HepG2 (cell line): Measurements from ENCODE around the gene SLC9A5. TPM values are rescaled to one million over a fixed set of nuclear protein-coding genes. Genes with fewer than 3 reads are reported as not detected.

ENCODE experiments used
- ATAC-seq: fragments of 200-7000 bp; cut with Tn5 transposase; 3 replicates; pipeline ENCODE4 v1.9.1; 2020; ENCODE audit warnings: mild to moderate bottlenecking, moderate library complexity
- BruUV-seq: library from RNA; stranded (reverse); fragments of 400-500 nt; replicated peaks from 2 replicates; lab custom pipeline; 2021; lab: Mats Ljungman, UMichigan
- CTCF ChIA-PET: fragments of 300-600 bp; formaldehyde crosslinking; extraction: SDS; loops from one replicate; lab custom pipeline; 2021; ENCODE audit warnings: low total read pairs, inconsistent platforms, low intra/inter-chr PET ratio; lab: Yijun Ruan, JAX
- POLR2A ChIA-PET: fragments of 350-600 bp; sonication (Branson Sonifier 250); formaldehyde crosslinking; loops from one replicate; lab custom pipeline; 2020; ENCODE audit warnings: antibody characterized with exemption, inconsistent platforms; lab: Yijun Ruan, JAX
- DNase-seq: peaks from one replicate; pipeline ENCODE4 v3.0.0-alpha.2; 2015; ENCODE audit warnings: low spot score
- FAIRE-seq: peaks from 3 replicates; lab custom pipeline; 2011; peaks lifted over from hg19 to GRCh38; lab: Jason Lieb, UNC
- H2AFZ ChIP-seq: one replicate; pipeline ENCODE4 v1.6.1; 2011; ENCODE audit warnings: low read length, inconsistent platforms
- H3K27ac ChIP-seq: fragments of 300-600 bp; 3 replicates; pipeline ENCODE4 v1.8.0; 2011; ENCODE audit warnings: mixed run types, mild to moderate bottlenecking, mixed read lengths, low read length, inconsistent platforms; ENCODE audit not compliant: insufficient read depth; ENCODE audit errors: extremely low read length
- H3K27me3 ChIP-seq, 2 experiments: fragments of 200-600 bp in 1 of 2; 2 replicates in 1 of 2; 3 replicates in 1 of 2; pipeline versions ENCODE4 v1.6.0 to v1.8.0; 2011; ENCODE audit warnings: low read length in 2 of 2, mild to moderate bottlenecking in 2 of 2, moderate library complexity in 2 of 2, inconsistent platforms in 1 of 2; ENCODE audit not compliant: insufficient read depth in 2 of 2, control insufficient read depth in 1 of 2
- H3K36me3 ChIP-seq, 2 experiments: fragments of 200-600 bp in 1 of 2; replicated peaks in 1 of 2; 2 replicates in 1 of 2; 3 replicates in 1 of 2; pipeline versions ENCODE4 v1.5.1 to v1.8.0; 2011; ENCODE audit warnings: low read length in 2 of 2, inconsistent platforms in 1 of 2; ENCODE audit not compliant: insufficient read depth in 2 of 2, control insufficient read depth in 1 of 2
- H3K4me1 ChIP-seq: 2 replicates; pipeline ENCODE4 v1.5.1; 2012; ENCODE audit warnings: low read length, inconsistent platforms; ENCODE audit not compliant: insufficient read depth
- H3K4me2 ChIP-seq: 2 replicates; pipeline ENCODE4 v1.6.0; 2011; ENCODE audit warnings: low read depth, low read length, inconsistent platforms
- H3K4me3 ChIP-seq, 3 experiments: fragments of 200-600 bp in 1 of 3; sonication (generic), shearing (Covaris generic) in 1 of 3; replicated peaks in 1 of 3; 2 replicates each; pipeline ENCODE4 v1.5.1; 2011 to 2016; ENCODE audit warnings: low read length in 3 of 3, inconsistent platforms in 2 of 3, low read depth in 2 of 3, mild to moderate bottlenecking in 2 of 3, control low read depth in 1 of 3, mixed read lengths in 1 of 3; ENCODE audit not compliant: insufficient read depth in 1 of 3
- H3K79me2 ChIP-seq: one replicate; pipeline ENCODE4 v1.6.1; 2011; ENCODE audit warnings: low read length, inconsistent platforms; ENCODE audit not compliant: insufficient read depth
- H3K9ac ChIP-seq: 2 replicates; pipeline ENCODE4 v1.6.0; 2011; ENCODE audit warnings: mild to moderate bottlenecking, low read depth, low read length, inconsistent platforms; ENCODE audit not compliant: insufficient read depth
- H3K9me3 ChIP-seq: 2 replicates; pipeline ENCODE4 v1.5.1; 2012; ENCODE audit warnings: mild to moderate bottlenecking, low read length
- H4K20me1 ChIP-seq: 2 replicates; pipeline ENCODE4 v1.6.0; 2011; ENCODE audit warnings: inconsistent platforms, mild to moderate bottlenecking, low read length, moderate library complexity; ENCODE audit not compliant: insufficient read depth
- DNMT3B ChIP-seq: conservative IDR thresholded peaks from 2 replicates; pipeline ENCODE4 v1.6.1; 2016; ENCODE audit warnings: missing biosample characterization, control low read depth
- GABPA ChIP-seq, 2 experiments: IDR thresholded peaks; 2 replicates each; pipeline ENCODE4 v1.6.1; 2011 to 2016; ENCODE audit warnings: low read depth in 2 of 2, low read length in 1 of 2, missing biosample characterization in 1 of 2, missing genetic modification characterization in 1 of 2
- ISX ChIP-seq: sonication (generic); formaldehyde crosslinking; conservative IDR thresholded peaks from 2 replicates; pipeline ENCODE4 v1.5.0; 2020; ENCODE audit warnings: missing genetic modification reagents
- KMT2B ChIP-seq: IDR thresholded peaks from 2 replicates; pipeline ENCODE4 v1.6.1; 2016; ENCODE audit warnings: missing genetic modification reagents, missing compliant biosample characterization
- TGIF2 ChIP-seq: IDR thresholded peaks from 2 replicates; pipeline ENCODE4 v1.6.1; 2016; ENCODE audit warnings: control low read depth, missing compliant biosample characterization
- ZNF121 ChIP-seq: sonication (generic); formaldehyde crosslinking; IDR thresholded peaks from 2 replicates; pipeline ENCODE4 v1.5.0; 2020; ENCODE audit warnings: mild to moderate bottlenecking, missing genetic modification reagents
- ZNF431 ChIP-seq: sonication (generic); formaldehyde crosslinking; IDR thresholded peaks from 2 replicates; pipeline ENCODE4 v1.9.0; 2022; ENCODE audit warnings: missing genetic modification reagents, low read depth, mild to moderate bottlenecking, borderline replicate concordance
- ZNF512B ChIP-seq: sonication (generic); formaldehyde crosslinking; IDR thresholded peaks from 2 replicates; pipeline ENCODE4 v1.5.1; 2020; ENCODE audit warnings: missing genetic modification reagents, mild to moderate bottlenecking, borderline replicate concordance
- ZNF691 ChIP-seq: sonication (generic); formaldehyde crosslinking; IDR thresholded peaks from 2 replicates; pipeline ENCODE4 v1.4.0; 2020; ENCODE audit warnings: missing genetic modification reagents, low read depth, mild to moderate bottlenecking, borderline replicate concordance
- WGBS: methylation state at CpG from one replicate; pipeline ENCODE4 v1.1.6; 2017; ENCODE audit warnings: low lambda C conversion rate; 5-methylcytosine and 5-hydroxymethylcytosine counted together
- in situ Hi-C: cut with HindIII; loops from 2 replicates; pipeline ENCODE4 v1.10.0; 2017; ENCODE audit warnings: low pct_unique_long_range_greater_than_20kb; ENCODE audit not compliant: extremely low pct_ligation_motif_present
- intact Hi-C: fragments of 100-400 bp; cut with micrococcal nuclease; formaldehyde crosslinking; loops from one replicate; pipeline ENCODE4 v1.10.0; 2022; ENCODE audit not compliant: unreplicated experiment
- polyA plus RNA-seq, 8 experiments: library from polyadenylated mRNA; depleted of rRNA in 3 of 8; stranded (reverse) in 7 of 8; unstranded in 1 of 8; fragments of >200 nt; fragmentation: Illumina TruSeq in 4 of 8; extraction: Trizol in 4 of 8; gene quantifications; 2 replicates each; pipeline versions ENCODE4 v1.2.1 to v1.2.3, GENCODE V29; 2011 to 2016; ENCODE audit warnings: low read depth in 4 of 8, missing spikeins in 1 of 8, mixed read lengths in 1 of 8; ENCODE audit not compliant: insufficient read depth in 1 of 8
- total RNA-seq, 5 experiments: library from RNA; depleted of rRNA; stranded (reverse); fragments of >200 nt; fragmentation: Illumina TruSeq; extraction: Trizol; gene quantifications; 2 replicates each; pipeline ENCODE4 v1.2.3, GENCODE V29; 2016; ENCODE audit warnings: low read depth in 1 of 5
- TF ChIP-seq, protein P1 (sequence below): sonication (generic); formaldehyde crosslinking; IDR thresholded peaks from 2 replicates; pipeline ENCODE4 v1.4.0; 2020; ENCODE audit warnings: mild to moderate bottlenecking, missing genetic modification reagents
- TF ChIP-seq, protein P2 (sequence below), 2 experiments: fragments of 450-650 bp in 1 of 2; sonication (generic) in 1 of 2; formaldehyde crosslinking in 1 of 2; IDR thresholded peaks; 2 replicates each; pipeline versions ENCODE4 v1.6.1 to v1.8.0; 2016 to 2022; ENCODE audit warnings: antibody characterized with exemption in 1 of 2, mild to moderate bottlenecking in 1 of 2, missing genetic modification reagents in 1 of 2

Gene SLC9A5
- total and polyA plus RNA-seq, 2 of the 13 experiments (the other 11 are each of a cell fraction or from before 2014, with no cell fraction given): 0.58 to 1.4 TPM

- Histone ChIP-seq H3K27ac (no peak overlapping the region), H3K4me1 (no peaks in the 10 kb centered on the region), H3K27me3 (peaks cover 2 to 55% of the 10 kb centered on the region in 2 experiments; a peak in 4 of 5 replicates), H3K4me3 (no peak overlapping the region), H3K9me3 (no peaks in the 10 kb centered on the region), H3K79me2 (no peaks in the 10 kb centered on the region), H3K36me3 (no peaks in the 10 kb centered on the region), H3K9ac (no peak overlapping the region), H4K20me1 (no peaks in the 10 kb centered on the region), H2AFZ (no peak overlapping the region), H3K4me2 (no peak overlapping the region)
- POLR2A ChIA-PET: no interaction called here
- FAIRE-seq (no peak), DNase-seq (no peak), ATAC-seq (no peak)
- no TSS peak for BruUV-seq
- intact Hi-C loops: no loop called here
- in situ Hi-C loops: no loop called here
- WGBS: 3% methylated on average over 3 of the region's 3 CpGs
- CTCF ChIA-PET: no interaction called here
- no peak for TF ChIP-seq GABPA (IDR thresholded peaks at IDR 0.05; ENCODE audit: low read depth, low read length)
- no peak for TF ChIP-seq GABPA (CRISPR knock-in tag; IDR thresholded peaks at IDR 0.05; ENCODE audit: low read depth)
- no peak for TF ChIP-seq KMT2B
- no peak for TF ChIP-seq ZNF121 (CRISPR knock-in tag)
- TF ChIP-seq, protein P1, sequence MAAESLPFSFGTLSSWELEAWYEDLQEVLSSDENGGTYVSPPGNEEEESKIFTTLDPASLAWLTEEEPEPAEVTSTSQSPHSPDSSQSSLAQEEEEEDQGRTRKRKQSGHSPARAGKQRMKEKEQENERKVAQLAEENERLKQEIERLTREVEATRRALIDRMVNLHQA: no peak
- TF ChIP-seq, protein P2, sequence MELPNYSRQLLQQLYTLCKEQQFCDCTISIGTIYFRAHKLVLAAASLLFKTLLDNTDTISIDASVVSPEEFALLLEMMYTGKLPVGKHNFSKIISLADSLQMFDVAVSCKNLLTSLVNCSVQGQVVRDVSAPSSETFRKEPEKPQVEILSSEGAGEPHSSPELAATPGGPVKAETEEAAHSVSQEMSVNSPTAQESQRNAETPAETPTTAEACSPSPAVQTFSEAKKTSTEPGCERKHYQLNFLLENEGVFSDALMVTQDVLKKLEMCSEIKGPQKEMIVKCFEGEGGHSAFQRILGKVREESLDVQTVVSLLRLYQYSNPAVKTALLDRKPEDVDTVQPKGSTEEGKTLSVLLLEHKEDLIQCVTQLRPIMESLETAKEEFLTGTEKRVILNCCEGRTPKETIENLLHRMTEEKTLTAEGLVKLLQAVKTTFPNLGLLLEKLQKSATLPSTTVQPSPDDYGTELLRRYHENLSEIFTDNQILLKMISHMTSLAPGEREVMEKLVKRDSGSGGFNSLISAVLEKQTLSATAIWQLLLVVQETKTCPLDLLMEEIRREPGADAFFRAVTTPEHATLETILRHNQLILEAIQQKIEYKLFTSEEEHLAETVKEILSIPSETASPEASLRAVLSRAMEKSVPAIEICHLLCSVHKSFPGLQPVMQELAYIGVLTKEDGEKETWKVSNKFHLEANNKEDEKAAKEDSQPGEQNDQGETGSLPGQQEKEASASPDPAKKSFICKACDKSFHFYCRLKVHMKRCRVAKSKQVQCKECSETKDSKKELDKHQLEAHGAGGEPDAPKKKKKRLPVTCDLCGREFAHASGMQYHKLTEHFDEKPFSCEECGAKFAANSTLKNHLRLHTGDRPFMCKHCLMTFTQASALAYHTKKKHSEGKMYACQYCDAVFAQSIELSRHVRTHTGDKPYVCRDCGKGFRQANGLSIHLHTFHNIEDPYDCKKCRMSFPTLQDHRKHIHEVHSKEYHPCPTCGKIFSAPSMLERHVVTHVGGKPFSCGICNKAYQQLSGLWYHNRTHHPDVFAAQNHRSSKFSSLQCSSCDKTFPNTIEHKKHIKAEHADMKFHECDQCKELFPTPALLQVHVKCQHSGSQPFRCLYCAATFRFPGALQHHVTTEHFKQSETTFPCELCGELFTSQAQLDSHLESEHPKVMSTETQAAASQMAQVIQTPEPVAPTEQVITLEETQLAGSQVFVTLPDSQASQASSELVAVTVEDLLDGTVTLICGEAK (IDR thresholded peaks at IDR 0.05): no peak
- TF ChIP-seq, protein P2 (CRISPR knock-in tag; IDR thresholded peaks at IDR 0.05): no peak
- TF ChIP-seq ISX (CRISPR knock-in tag): no peak
- no peak for TF ChIP-seq ZNF691
- TF ChIP-seq ZNF512B (CRISPR knock-in tag): no peak
- no peak for TF ChIP-seq ZNF431 (CRISPR knock-in tag)
- no peak for TF ChIP-seq TGIF2 (CRISPR knock-in tag)
- TF ChIP-seq DNMT3B (CRISPR knock-in tag): no peak
These were observed 47.6 kb downstream of the SLC9A5 start for GRCh38 chr16:67296420-67296819.
